GM23338 (cell line): Measurements from ENCODE around the gene ADGRL3. TPM values are rescaled to one million over a fixed set of nuclear protein-coding genes. Genes with fewer than 3 reads are reported as not detected.

Source experiments
- ATAC-seq: fragments of 200-7000 bp; cut with Tn5 transposase; 3 replicates; pipeline ENCODE4 v1.9.1; 2020
- DNase-seq: peaks from one replicate; pipeline ENCODE4 v3.0.0-alpha.2; 2015; ENCODE audit warnings: low spot score
- H2AFZ ChIP-seq: fragments of 200-600 bp; sonication (generic); 2 replicates; pipeline ENCODE4 v1.8.0; 2016; ENCODE audit warnings: antibody characterized with exemption, mild to moderate bottlenecking, moderate library complexity
- H3F3A ChIP-seq: fragments of 200-600 bp; sonication (generic); replicated peaks from 2 replicates; pipeline ENCODE4 v1.8.0; 2017; ENCODE audit warnings: antibody characterized with exemption, mixed run types, low read depth
- H3K27ac ChIP-seq: fragments of 200-600 bp; sonication (generic); 2 replicates; pipeline ENCODE4 v1.6.1; 2016; ENCODE audit warnings: low read depth
- H3K27me3 ChIP-seq: fragments of 200-600 bp; sonication (generic); 2 replicates; pipeline ENCODE4 v1.8.0; 2016; ENCODE audit warnings: mild to moderate bottlenecking, mixed run types, moderate library complexity; ENCODE audit not compliant: insufficient read depth
- H3K36me3 ChIP-seq: fragments of 200-600 bp; sonication (generic); 2 replicates; pipeline ENCODE4 v1.8.0; 2016; ENCODE audit warnings: mild to moderate bottlenecking; ENCODE audit not compliant: insufficient read depth
- H3K4me1 ChIP-seq: fragments of 200-600 bp; sonication (generic); 2 replicates; pipeline ENCODE4 v1.8.0; 2016; ENCODE audit warnings: mild to moderate bottlenecking, moderate library complexity; ENCODE audit not compliant: insufficient read depth
- H3K4me2 ChIP-seq: fragments of 200-600 bp; sonication (generic); 2 replicates; pipeline ENCODE4 v1.7.1; 2017; ENCODE audit warnings: mixed run types
- H3K4me3 ChIP-seq: fragments of 200-600 bp; sonication (generic); 2 replicates; pipeline ENCODE4 v1.6.1; 2016; ENCODE audit warnings: mixed run types
- H3K79me2 ChIP-seq: fragments of 200-600 bp; sonication (generic); replicated peaks from 2 replicates; pipeline ENCODE4 v1.8.0; 2017; ENCODE audit warnings: mild to moderate bottlenecking; ENCODE audit not compliant: insufficient read depth
- H3K9me2 ChIP-seq: fragments of 200-600 bp; sonication (generic); 2 replicates; pipeline ENCODE4 v1.8.0; 2017; ENCODE audit not compliant: insufficient read depth
- H4K20me1 ChIP-seq: fragments of 200-600 bp; sonication (generic); replicated peaks from 2 replicates; pipeline ENCODE4 v1.8.0; 2017; ENCODE audit warnings: mild to moderate bottlenecking; ENCODE audit not compliant: insufficient read depth
- H3K27ac Mint-ChIP-seq: 2 replicates; pipeline ENCODE4 v1.8.0; 2020; ENCODE audit warnings: inconsistent platforms, mild to moderate bottlenecking, moderate library complexity, mixed read lengths
- H3K27me3 Mint-ChIP-seq: 3 replicates; pipeline ENCODE4 v1.8.0; 2022; ENCODE audit warnings: low read depth, mild to moderate bottlenecking, moderate library complexity, mixed read lengths, inconsistent platforms; ENCODE audit not compliant: insufficient read depth, poor library complexity
- H3K36me3 Mint-ChIP-seq: 3 replicates; pipeline ENCODE4 v1.8.0; 2021; ENCODE audit warnings: low read depth, mild to moderate bottlenecking, inconsistent platforms, moderate library complexity, mixed read lengths
- H3K4me1 Mint-ChIP-seq: 3 replicates; pipeline ENCODE4 v1.8.0; 2020; ENCODE audit warnings: mild to moderate bottlenecking, inconsistent platforms, mixed read lengths
- H3K4me3 Mint-ChIP-seq: 3 replicates; pipeline ENCODE4 v1.8.0; 2021; ENCODE audit warnings: moderate library complexity, mild to moderate bottlenecking, inconsistent platforms, mixed read lengths
- H3K9me3 Mint-ChIP-seq: 3 replicates; pipeline ENCODE4 v1.8.0; 2020; ENCODE audit warnings: moderate library complexity, mild to moderate bottlenecking, inconsistent platforms, mixed read lengths
- CREB1 ChIP-seq: fragments of 250-450 bp; sonication (Bioruptor Pico); IDR thresholded peaks from 2 replicates; pipeline ENCODE4 v1.5.0; 2020; ENCODE audit warnings: low read depth, mild to moderate bottlenecking, moderate library complexity
- EZH2 ChIP-seq: fragments of 200-600 bp; sonication (generic); IDR thresholded peaks from one replicate; pipeline ENCODE4 v1.8.0; 2017; ENCODE audit warnings: antibody characterized with exemption, mild to moderate bottlenecking, low read depth; ENCODE audit not compliant: unreplicated experiment
- EZH2phosphoT487 ChIP-seq: fragments of 200-600 bp; sonication (generic); IDR thresholded peaks from one replicate; pipeline ENCODE4 v1.8.1; 2018; ENCODE audit warnings: antibody characterized with exemption; ENCODE audit not compliant: unreplicated experiment
- JUNB ChIP-seq: IDR thresholded peaks from one replicate; pipeline ENCODE4 v1.6.1; 2016; ENCODE audit warnings: antibody characterized with exemption; ENCODE audit not compliant: unreplicated experiment
- NANOG ChIP-seq: IDR thresholded peaks from 2 replicates; pipeline ENCODE4 v1.6.1; 2016; ENCODE audit warnings: antibody characterized with exemption, borderline replicate concordance
- POLR2AphosphoS5 ChIP-seq: IDR thresholded peaks from 2 replicates; pipeline ENCODE4 v1.6.1; 2016; ENCODE audit warnings: antibody characterized with exemption, low read depth
- STAT1 ChIP-seq: IDR thresholded peaks from one replicate; pipeline ENCODE4 v1.6.1; 2016; ENCODE audit warnings: antibody characterized with exemption; ENCODE audit not compliant: unreplicated experiment
- ZNF114 ChIP-seq: fragments of 250-450 bp; sonication (Bioruptor Pico); IDR thresholded peaks from 2 replicates; pipeline ENCODE4 v1.5.0; 2020; ENCODE audit warnings: mild to moderate bottlenecking, moderate library complexity
- ZNF331 ChIP-seq: fragments of 250-450 bp; sonication (Bioruptor Pico); IDR thresholded peaks from 2 replicates; pipeline ENCODE4 v1.5.0; 2020; ENCODE audit warnings: low read depth, mild to moderate bottlenecking, moderate library complexity
- polyA plus RNA-seq: library from polyadenylated mRNA; unstranded; fragments of >200 nt; fragmentation: Nextera tagmentation; extraction: Ambion mirVana; gene quantifications from 2 replicates; pipeline ENCODE4 v1.2.1, GENCODE V29; 2016
- total RNA-seq: library from RNA; depleted of rRNA; stranded (reverse); fragments of >200 nt; shearing (Covaris generic); gene quantifications from 2 replicates; pipeline ENCODE4 v1.2.3, GENCODE V29; 2014
- TF ChIP-seq, protein P1 (sequence below): IDR thresholded peaks from 2 replicates; pipeline ENCODE4 v1.6.1; 2016; ENCODE audit warnings: antibody characterized with exemption
- TF ChIP-seq, protein P2 (sequence below), 2 experiments: fragments of 200-600 bp in 1 of 2; sonication (generic) in 1 of 2; conservative IDR thresholded peaks; 2 replicates each; pipeline versions ENCODE4 v1.5.1 to v1.6.1; 2016 to 2017; ENCODE audit warnings: antibody characterized with exemption in 2 of 2, low read depth in 2 of 2, mild to moderate bottlenecking in 2 of 2, moderate library complexity in 1 of 2
- TF ChIP-seq, protein P3 (sequence below): IDR thresholded peaks from one replicate; pipeline ENCODE4 v1.6.1; 2018; ENCODE audit warnings: antibody characterized with exemption; ENCODE audit not compliant: unreplicated experiment
- TF ChIP-seq, protein P4 (sequence below): fragments of 250-450 bp; sonication (Bioruptor Pico); IDR thresholded peaks from 2 replicates; pipeline ENCODE4 v1.5.0; 2020; ENCODE audit warnings: mild to moderate bottlenecking, moderate library complexity

ADGRL3 gene
- total and polyA plus RNA-seq, 2 experiments from 2014 or later: 9.7 to 16.5 TPM

DNA sequence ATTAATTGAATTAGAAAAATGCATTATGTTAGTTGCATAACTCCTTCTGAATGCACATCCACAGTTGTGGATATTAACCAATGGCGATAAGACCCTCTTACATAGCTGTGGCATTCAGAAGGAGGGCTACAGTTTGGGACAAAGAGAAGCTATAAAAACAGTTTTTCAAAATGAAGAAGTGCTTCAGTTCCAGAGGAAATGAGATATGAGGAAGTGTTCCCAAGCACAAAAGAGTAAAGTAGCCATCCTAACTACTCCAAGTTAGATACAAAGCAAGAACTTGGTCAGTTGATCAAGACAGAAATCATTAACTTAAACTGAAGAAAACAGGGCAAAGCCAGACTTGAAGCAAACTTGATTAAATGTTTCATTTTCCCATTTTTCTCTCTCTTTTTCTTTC is 17.2 kb upstream of the ADGRL3 start:
- H3F3A ChIP-seq: no peaks in the 10 kb centered on the region
- H3K27ac Mint-ChIP-seq: no peak overlapping the region
- H3K4me1 ChIP-seq: peaks cover 4% of the 10 kb centered on the region; the same call in 1 of the 2 replicates
- H3K27me3 Mint-ChIP-seq: peaks cover 4% of the 10 kb centered on the region
- no peak overlapping the region for H3K27ac ChIP-seq
- peaks cover 16% of the 10 kb centered on the region for H3K9me3 Mint-ChIP-seq
- H3K4me2 ChIP-seq: no peak overlapping the region
- no peak overlapping the region for H2AFZ ChIP-seq
- no peak overlapping the region for H3K4me3 Mint-ChIP-seq
- DNase-seq: no peak
- H3K79me2 ChIP-seq: no peaks in the 10 kb centered on the region
- TF ChIP-seq, protein P1, sequence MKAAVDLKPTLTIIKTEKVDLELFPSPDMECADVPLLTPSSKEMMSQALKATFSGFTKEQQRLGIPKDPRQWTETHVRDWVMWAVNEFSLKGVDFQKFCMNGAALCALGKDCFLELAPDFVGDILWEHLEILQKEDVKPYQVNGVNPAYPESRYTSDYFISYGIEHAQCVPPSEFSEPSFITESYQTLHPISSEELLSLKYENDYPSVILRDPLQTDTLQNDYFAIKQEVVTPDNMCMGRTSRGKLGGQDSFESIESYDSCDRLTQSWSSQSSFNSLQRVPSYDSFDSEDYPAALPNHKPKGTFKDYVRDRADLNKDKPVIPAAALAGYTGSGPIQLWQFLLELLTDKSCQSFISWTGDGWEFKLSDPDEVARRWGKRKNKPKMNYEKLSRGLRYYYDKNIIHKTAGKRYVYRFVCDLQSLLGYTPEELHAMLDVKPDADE: no peak
- TF ChIP-seq, protein P2, sequence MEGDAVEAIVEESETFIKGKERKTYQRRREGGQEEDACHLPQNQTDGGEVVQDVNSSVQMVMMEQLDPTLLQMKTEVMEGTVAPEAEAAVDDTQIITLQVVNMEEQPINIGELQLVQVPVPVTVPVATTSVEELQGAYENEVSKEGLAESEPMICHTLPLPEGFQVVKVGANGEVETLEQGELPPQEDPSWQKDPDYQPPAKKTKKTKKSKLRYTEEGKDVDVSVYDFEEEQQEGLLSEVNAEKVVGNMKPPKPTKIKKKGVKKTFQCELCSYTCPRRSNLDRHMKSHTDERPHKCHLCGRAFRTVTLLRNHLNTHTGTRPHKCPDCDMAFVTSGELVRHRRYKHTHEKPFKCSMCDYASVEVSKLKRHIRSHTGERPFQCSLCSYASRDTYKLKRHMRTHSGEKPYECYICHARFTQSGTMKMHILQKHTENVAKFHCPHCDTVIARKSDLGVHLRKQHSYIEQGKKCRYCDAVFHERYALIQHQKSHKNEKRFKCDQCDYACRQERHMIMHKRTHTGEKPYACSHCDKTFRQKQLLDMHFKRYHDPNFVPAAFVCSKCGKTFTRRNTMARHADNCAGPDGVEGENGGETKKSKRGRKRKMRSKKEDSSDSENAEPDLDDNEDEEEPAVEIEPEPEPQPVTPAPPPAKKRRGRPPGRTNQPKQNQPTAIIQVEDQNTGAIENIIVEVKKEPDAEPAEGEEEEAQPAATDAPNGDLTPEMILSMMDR (conservative IDR thresholded peaks at IDR 0.05; ENCODE audit: low read depth in 2 of 2): no peak
- TF ChIP-seq EZH2phosphoT487: no peak
- no peak for TF ChIP-seq ZNF331 (CRISPR knock-in tag)
- no peak for TF ChIP-seq EZH2
- TF ChIP-seq CREB1 (CRISPR knock-in tag): no peak
- TF ChIP-seq JUNB: no peak
- TF ChIP-seq STAT1: no peak
- TF ChIP-seq POLR2AphosphoS5: no peak
- TF ChIP-seq ZNF114 (CRISPR knock-in tag): no peak
- TF ChIP-seq, protein P3, sequence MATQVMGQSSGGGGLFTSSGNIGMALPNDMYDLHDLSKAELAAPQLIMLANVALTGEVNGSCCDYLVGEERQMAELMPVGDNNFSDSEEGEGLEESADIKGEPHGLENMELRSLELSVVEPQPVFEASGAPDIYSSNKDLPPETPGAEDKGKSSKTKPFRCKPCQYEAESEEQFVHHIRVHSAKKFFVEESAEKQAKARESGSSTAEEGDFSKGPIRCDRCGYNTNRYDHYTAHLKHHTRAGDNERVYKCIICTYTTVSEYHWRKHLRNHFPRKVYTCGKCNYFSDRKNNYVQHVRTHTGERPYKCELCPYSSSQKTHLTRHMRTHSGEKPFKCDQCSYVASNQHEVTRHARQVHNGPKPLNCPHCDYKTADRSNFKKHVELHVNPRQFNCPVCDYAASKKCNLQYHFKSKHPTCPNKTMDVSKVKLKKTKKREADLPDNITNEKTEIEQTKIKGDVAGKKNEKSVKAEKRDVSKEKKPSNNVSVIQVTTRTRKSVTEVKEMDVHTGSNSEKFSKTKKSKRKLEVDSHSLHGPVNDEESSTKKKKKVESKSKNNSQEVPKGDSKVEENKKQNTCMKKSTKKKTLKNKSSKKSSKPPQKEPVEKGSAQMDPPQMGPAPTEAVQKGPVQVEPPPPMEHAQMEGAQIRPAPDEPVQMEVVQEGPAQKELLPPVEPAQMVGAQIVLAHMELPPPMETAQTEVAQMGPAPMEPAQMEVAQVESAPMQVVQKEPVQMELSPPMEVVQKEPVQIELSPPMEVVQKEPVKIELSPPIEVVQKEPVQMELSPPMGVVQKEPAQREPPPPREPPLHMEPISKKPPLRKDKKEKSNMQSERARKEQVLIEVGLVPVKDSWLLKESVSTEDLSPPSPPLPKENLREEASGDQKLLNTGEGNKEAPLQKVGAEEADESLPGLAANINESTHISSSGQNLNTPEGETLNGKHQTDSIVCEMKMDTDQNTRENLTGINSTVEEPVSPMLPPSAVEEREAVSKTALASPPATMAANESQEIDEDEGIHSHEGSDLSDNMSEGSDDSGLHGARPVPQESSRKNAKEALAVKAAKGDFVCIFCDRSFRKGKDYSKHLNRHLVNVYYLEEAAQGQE: no peak
- TF ChIP-seq, protein P4, sequence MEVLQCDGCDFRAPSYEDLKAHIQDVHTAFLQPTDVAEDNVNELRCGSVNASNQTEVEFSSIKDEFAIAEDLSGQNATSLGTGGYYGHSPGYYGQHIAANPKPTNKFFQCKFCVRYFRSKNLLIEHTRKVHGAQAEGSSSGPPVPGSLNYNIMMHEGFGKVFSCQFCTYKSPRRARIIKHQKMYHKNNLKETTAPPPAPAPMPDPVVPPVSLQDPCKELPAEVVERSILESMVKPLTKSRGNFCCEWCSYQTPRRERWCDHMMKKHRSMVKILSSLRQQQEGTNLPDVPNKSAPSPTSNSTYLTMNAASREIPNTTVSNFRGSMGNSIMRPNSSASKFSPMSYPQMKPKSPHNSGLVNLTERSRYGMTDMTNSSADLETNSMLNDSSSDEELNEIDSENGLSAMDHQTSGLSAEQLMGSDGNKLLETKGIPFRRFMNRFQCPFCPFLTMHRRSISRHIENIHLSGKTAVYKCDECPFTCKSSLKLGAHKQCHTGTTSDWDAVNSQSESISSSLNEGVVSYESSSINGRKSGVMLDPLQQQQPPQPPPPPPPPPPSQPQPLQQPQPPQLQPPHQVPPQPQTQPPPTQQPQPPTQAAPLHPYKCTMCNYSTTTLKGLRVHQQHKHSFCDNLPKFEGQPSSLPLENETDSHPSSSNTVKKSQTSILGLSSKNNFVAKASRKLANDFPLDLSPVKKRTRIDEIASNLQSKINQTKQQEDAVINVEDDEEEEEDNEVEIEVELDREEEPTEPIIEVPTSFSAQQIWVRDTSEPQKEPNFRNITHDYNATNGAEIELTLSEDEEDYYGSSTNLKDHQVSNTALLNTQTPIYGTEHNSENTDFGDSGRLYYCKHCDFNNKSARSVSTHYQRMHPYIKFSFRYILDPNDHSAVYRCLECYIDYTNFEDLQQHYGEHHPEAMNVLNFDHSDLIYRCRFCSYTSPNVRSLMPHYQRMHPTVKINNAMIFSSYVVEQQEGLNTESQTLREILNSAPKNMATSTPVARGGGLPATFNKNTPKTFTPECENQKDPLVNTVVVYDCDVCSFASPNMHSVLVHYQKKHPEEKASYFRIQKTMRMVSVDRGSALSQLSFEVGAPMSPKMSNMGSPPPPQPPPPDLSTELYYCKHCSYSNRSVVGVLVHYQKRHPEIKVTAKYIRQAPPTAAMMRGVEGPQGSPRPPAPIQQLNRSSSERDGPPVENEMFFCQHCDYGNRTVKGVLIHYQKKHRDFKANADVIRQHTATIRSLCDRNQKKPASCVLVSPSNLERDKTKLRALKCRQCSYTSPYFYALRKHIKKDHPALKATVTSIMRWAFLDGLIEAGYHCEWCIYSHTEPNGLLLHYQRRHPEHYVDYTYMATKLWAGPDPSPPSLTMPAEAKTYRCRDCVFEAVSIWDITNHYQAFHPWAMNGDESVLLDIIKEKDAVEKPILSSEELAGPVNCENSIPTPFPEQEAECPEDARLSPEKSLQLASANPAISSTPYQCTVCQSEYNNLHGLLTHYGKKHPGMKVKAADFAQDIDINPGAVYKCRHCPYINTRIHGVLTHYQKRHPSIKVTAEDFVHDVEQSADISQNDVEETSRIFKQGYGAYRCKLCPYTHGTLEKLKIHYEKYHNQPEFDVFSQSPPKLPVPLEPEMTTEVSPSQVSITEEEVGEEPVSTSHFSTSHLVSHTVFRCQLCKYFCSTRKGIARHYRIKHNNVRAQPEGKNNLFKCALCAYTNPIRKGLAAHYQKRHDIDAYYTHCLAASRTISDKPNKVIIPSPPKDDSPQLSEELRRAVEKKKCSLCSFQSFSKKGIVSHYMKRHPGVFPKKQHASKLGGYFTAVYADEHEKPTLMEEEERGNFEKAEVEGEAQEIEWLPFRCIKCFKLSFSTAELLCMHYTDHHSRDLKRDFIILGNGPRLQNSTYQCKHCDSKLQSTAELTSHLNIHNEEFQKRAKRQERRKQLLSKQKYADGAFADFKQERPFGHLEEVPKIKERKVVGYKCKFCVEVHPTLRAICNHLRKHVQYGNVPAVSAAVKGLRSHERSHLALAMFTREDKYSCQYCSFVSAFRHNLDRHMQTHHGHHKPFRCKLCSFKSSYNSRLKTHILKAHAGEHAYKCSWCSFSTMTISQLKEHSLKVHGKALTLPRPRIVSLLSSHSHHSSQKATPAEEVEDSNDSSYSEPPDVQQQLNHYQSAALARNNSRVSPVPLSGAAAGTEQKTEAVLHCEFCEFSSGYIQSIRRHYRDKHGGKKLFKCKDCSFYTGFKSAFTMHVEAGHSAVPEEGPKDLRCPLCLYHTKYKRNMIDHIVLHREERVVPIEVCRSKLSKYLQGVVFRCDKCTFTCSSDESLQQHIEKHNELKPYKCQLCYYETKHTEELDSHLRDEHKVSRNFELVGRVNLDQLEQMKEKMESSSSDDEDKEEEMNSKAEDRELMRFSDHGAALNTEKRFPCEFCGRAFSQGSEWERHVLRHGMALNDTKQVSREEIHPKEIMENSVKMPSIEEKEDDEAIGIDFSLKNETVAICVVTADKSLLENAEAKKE (CRISPR knock-in tag): no peak
- no peak for TF ChIP-seq NANOG
- H3K36me3 Mint-ChIP-seq: peaks cover 20% of the 10 kb centered on the region; the same call in 2 of the 3 replicates
- no peaks in the 10 kb centered on the region for H3K27me3 ChIP-seq
- H3K4me3 ChIP-seq: no peak overlapping the region
- no peak for ATAC-seq
- H3K36me3 ChIP-seq: no peaks in the 10 kb centered on the region
- peaks cover 3% of the 10 kb centered on the region; the same call in 2 of the 3 replicates for H3K4me1 Mint-ChIP-seq
- no peaks in the 10 kb centered on the region for H4K20me1 ChIP-seq
- no peaks in the 10 kb centered on the region for H3K9me2 ChIP-seq
